ENCODE data around the gene GSTM4. TPM values are rescaled to one million over a fixed set of nuclear protein-coding genes. Genes with fewer than 3 reads are reported as not detected.

The GSTM4 gene
- total and polyA plus RNA-seq, 9 of the 15 experiments (the other 6 are each of a cell fraction or from before 2014, with no cell fraction given), result 18.8 to 53.4 (median 38.8) TPM

DNA sequence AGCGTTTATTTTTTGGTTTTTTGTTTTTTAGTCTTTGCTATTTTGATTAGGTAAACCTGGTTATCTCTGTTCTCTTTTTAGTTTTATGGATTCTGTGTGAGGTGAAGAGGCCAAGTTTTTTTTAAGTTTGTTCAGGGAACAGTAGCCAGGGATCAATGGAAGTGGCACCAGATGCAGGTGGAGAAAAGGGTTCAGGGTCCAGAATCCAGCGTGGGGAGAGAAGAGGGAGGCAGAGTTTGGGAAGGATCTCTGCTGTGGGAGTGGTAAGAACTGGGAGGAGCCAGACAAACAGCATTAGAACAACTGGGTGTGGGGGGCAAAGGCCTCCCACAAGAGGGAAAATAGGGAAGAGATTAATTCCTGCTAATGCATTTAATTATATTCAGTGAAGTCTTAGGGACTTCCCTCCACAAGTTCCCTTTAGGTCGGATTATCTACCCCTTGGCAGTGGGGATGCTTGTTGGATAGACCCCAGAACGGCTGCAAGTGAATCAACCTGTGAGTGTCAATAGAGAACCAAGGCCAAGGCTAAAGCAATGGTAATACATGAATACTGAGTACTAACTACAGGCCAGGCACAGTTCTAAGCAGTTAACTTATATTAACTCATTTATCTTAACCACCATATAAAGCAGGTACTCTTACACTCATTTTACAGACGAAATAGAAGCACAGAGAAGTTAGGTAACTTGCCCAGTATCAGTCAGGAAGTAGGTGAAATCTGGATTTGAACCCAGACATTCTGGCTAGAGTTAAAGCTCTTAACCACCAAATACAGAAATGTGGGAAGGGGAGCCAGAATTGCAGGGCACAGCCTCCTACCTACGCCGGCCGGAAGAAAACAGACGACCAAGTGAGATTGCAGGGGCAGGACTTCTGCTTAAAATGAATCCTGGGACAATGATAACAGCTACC lies 37.0 kb upstream of the GSTM4 start (continued):
- TF ChIP-seq, protein P1, sequence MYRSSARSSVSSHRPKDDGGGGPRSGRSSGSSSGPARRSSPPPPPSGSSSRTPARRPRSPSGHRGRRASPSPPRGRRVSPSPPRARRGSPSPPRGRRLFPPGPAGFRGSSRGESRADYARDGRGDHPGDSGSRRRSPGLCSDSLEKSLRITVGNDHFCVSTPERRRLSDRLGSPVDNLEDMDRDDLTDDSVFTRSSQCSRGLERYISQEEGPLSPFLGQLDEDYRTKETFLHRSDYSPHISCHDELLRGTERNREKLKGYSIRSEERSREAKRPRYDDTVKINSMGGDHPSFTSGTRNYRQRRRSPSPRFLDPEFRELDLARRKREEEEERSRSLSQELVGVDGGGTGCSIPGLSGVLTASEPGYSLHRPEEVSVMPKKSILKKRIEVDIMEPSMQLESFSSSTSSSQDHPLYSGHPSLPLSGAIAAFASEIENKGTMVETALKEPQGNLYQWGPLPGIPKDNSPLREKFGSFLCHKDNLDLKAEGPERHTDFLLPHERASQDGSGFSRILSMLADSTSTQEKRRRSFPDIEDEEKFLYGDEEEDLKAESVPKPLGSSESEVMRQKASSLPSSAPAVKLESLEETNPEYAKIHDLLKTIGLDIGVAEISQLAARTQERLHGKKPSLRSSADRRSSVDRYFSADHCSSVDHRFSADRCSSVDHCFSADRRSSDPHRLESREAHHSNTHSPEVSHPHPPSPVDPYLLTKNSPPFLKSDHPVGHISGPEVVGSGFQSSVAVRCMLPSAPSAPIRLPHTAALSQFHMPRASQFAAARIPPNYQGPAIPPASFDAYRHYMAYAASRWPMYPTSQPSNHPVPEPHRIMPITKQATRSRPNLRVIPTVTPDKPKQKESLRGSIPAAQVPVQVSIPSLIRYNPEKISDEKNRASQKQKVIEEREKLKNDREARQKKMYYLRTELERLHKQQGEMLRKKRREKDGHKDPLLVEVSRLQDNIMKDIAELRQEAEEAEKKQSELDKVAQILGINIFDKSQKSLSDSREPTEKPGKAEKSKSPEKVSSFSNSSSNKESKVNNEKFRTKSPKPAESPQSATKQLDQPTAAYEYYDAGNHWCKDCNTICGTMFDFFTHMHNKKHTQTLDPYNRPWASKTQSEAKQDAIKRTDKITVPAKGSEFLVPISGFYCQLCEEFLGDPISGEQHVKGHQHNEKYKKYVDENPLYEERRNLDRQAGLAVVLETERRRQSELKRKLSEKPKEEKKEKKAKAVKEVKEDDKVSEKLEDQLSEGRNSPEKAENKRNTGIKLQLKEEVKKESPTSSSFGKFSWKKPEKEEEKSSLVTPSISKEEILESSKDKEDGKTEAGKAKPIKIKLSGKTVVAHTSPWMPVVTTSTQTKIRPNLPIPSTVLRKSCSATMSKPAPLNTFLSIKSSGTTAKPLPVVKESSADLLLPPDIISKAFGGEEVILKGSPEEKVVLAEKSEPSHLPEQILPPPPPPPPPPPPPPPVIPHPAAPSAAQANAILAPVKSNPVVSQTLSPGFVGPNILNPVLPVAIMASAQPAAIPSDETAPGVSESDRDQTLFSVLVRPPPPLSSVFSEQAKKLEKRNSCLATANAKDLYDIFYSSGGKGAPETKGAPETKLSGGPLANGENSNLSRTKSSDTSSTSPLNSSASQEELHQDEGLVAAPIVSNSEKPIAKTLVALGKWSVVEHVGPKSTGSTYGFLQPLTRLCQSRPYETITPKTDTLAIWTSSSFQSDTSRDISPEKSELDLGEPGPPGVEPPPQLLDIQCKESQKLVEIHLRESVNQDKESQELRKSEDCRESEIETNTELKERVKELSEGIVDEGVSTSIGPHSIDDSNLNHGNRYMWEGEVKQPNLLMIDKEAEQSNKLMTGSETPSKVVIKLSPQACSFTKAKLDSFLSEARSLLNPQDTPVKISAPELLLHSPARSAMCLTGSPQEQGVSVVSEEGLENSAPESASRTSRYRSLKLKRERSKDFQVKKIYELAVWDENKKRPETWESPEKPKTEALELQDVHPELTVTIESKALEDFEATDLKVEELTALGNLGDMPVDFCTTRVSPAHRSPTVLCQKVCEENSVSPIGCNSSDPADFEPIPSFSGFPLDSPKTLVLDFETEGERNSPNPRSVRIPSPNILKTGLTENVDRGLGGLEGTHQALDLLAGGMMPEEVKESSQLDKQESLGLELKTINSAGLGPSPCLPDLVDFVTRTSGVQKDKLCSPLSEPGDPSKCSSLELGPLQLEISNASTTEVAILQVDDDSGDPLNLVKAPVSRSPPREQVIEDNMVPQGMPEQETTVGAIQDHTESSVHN (IDR thresholded peaks at IDR 0.05; ENCODE audit: borderline replicate concordance in 1 of 2, low read depth in 1 of 2), result no peak; a peak in 1 of 4 replicates
- TF ChIP-seq, protein P2, sequence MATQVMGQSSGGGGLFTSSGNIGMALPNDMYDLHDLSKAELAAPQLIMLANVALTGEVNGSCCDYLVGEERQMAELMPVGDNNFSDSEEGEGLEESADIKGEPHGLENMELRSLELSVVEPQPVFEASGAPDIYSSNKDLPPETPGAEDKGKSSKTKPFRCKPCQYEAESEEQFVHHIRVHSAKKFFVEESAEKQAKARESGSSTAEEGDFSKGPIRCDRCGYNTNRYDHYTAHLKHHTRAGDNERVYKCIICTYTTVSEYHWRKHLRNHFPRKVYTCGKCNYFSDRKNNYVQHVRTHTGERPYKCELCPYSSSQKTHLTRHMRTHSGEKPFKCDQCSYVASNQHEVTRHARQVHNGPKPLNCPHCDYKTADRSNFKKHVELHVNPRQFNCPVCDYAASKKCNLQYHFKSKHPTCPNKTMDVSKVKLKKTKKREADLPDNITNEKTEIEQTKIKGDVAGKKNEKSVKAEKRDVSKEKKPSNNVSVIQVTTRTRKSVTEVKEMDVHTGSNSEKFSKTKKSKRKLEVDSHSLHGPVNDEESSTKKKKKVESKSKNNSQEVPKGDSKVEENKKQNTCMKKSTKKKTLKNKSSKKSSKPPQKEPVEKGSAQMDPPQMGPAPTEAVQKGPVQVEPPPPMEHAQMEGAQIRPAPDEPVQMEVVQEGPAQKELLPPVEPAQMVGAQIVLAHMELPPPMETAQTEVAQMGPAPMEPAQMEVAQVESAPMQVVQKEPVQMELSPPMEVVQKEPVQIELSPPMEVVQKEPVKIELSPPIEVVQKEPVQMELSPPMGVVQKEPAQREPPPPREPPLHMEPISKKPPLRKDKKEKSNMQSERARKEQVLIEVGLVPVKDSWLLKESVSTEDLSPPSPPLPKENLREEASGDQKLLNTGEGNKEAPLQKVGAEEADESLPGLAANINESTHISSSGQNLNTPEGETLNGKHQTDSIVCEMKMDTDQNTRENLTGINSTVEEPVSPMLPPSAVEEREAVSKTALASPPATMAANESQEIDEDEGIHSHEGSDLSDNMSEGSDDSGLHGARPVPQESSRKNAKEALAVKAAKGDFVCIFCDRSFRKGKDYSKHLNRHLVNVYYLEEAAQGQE (IDR thresholded peaks at IDR 0.05; ENCODE audit: borderline replicate concordance), result no peak
- TF ChIP-seq, protein P2 (CRISPR knock-in tag; IDR thresholded peaks at IDR 0.05; ENCODE audit: low read depth), result no peak
- TF ChIP-seq ZNF384 (IDR thresholded peaks at IDR 0.05; ENCODE audit: low read depth, low read length), result no peak
- no peak for TF ChIP-seq ATF1 (CRISPR knock-in tag; IDR thresholded peaks at IDR 0.05)
- no peak for TF ChIP-seq ATF1 (tag; IDR thresholded peaks at IDR 0.05)
- peak; percentile 15; the same call in 1 of the 2 replicates for TF ChIP-seq ZNF644 (tag; IDR thresholded peaks at IDR 0.05; ENCODE audit: low read depth)
- TF ChIP-seq TEAD2 (tag; IDR thresholded peaks at IDR 0.05), result no peak
- no peak for TF ChIP-seq RUNX1 (IDR thresholded peaks at IDR 0.05; ENCODE audit: low read depth)
- no peak for TF ChIP-seq PURB (CRISPR knock-in tag; IDR thresholded peaks at IDR 0.05; ENCODE audit: low read depth)
- no peak for TF ChIP-seq STAG1 (CRISPR knock-in tag; IDR thresholded peaks at IDR 0.05; ENCODE audit: borderline replicate concordance)
- no peak for TF ChIP-seq MCM7 (IDR thresholded peaks at IDR 0.05)

Data from K562 (cell line).